ENCODE results near the gene KDM2A. TPM values are rescaled to one million over a fixed set of nuclear protein-coding genes. Genes with fewer than 3 reads are reported as not detected.

The KDM2A gene
- total RNA-seq, 4 donors from 2014 or later = 38.7 to 88.1 (median 73.5) TPM

- peaks cover 10 to 24% of the 10 kb centered on the region in 2 donors for H3K4me1 ChIP-seq
- no peak overlapping the region for H3K27ac ChIP-seq
- no peaks in the 10 kb centered on the region for H3K9me3 ChIP-seq
- H3K36me3 ChIP-seq = peaks cover 8 to 11% of the 10 kb centered on the region in 2 donors
- intact Hi-C loops (cut with DNase I) = no loop called here
- no peaks in the 10 kb centered on the region for H3K27me3 ChIP-seq
- H3K4me3 ChIP-seq (replicated peaks in 1 of 3) = no peak overlapping the region
- TF ChIP-seq POLR2A (IDR thresholded peaks at IDR 0.05) (no peak), CTCF (IDR thresholded peaks at IDR 0.05) (no peak)
- 93 to 94% methylated on average over 12 to 13 of the region's 13 CpGs for WGBS, 2 donors
- no peak for DNase-seq
Measured at GRCh38 chr11:67300256-67300755, 181.2 kb downstream of the KDM2A start.

- no peaks in the 10 kb centered on the region for H3K27me3 ChIP-seq
- intact Hi-C loops (cut with DNase I) = no loop called here
- no peaks in the 10 kb centered on the region for H3K9me3 ChIP-seq
- no peak for TF ChIP-seq CTCF (IDR thresholded peaks at IDR 0.05)
- TF ChIP-seq POLR2A (IDR thresholded peaks at IDR 0.05) = no peak
- no peak overlapping the region for H3K4me3 ChIP-seq (replicated peaks in 1 of 3)
- 94 to 96% methylated on average over 15 to 18 of the region's 22 CpGs for WGBS, 2 donors
- peaks cover 10 to 24% of the 10 kb centered on the region in 2 donors for H3K4me1 ChIP-seq
- no peak for DNase-seq
- H3K27ac ChIP-seq = no peak overlapping the region
- H3K36me3 ChIP-seq = peaks cover 8 to 11% of the 10 kb centered on the region in 2 donors
Measured at GRCh38 chr11:67300756-67301312, 181.8 kb downstream of the KDM2A start.

DNA sequence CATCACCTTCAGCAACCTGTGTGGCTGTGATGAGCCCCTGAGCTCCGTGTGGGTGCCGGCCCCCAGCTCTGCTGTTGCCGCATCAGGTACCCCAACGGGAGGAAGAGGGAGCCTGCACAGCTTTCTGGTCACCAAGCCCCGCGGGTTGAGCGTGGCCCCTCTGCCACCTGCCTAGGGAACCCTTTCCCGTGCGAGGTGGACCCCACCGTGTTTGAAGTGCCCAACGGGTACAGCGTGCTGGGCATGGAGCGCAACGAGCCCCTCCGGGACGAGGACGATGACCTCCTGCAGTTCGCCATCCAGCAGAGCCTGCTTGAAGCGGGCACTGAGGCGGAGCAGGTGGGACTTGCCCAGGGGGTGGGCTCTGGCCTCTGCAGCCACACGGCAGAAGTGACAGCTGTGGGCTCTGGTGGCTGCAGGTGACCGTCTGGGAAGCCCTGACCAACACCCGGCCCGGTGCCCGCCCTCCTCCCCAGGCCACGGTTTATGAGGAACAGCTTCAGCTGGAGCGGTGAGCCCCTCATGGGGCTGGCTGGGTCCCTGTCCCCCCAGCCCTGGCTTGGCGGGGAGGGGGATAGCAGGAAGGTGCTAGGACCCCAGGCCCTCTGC is 182.4 kb downstream of the KDM2A start:
- TF ChIP-seq CTCF (IDR thresholded peaks at IDR 0.05) (no peak), POLR2A (IDR thresholded peaks at IDR 0.05) (no peak)
- Histone ChIP-seq H3K9me3 (no peaks in the 10 kb centered on the region), H3K36me3 (peaks cover 8 to 11% of the 10 kb centered on the region in 2 donors), H3K4me3 (replicated peaks in 1 of 3) (no peak overlapping the region), H3K27me3 (no peaks in the 10 kb centered on the region), H3K4me1 (peaks cover 10 to 24% of the 10 kb centered on the region in 2 donors), H3K27ac (peak overlapping the region in 1 of 3 donors; percentile 87)
- WGBS, 2 donors = 91 to 95% methylated on average over 6 to 8 of the region's 28 CpGs
- DNase-seq = peak in 1 of 2 donors; percentile 3
- intact Hi-C loops (cut with DNase I) = no loop called here

DNA sequence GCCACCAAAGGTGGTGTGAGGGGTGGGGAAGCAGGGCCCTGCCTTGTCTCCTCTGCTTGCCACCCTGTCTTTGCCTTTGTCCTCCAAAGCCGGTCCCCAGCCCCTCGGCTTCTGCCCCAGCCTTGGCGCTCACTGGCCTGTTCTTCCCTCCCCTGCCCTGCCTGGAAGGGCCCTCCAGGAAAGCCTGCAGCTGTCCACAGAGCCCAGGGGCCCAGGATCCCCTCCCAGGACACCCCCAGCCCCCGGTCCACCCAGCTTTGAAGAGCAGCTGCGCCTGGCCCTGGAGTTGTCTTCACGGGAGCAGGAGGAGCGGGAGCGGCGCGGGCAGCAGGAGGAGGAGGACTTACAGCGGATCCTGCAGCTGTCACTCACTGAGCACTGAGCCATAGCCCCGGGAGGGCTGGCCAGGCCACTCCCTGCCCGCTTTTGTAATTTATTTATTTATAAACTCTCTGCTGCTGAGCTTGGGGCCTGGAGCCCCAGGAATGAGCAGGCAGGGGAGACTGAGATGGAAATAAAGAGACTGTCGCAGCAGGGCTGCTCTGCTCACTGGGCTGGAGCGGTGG is 183.0 kb downstream of the KDM2A start:
- WGBS, 2 donors = 30 to 39% methylated on average over 10 to 15 of the region's 15 CpGs
- Histone ChIP-seq H3K27me3 (no peaks in the 10 kb centered on the region), H3K27ac (peak overlapping the region in 2 of 3 donors; percentile 76 to 87), H3K4me3 (replicated peaks in 1 of 3) (peak overlapping the region in 2 of 3 donors; percentile 88 to 89), H3K4me1 (peaks cover 10 to 24% of the 10 kb centered on the region in 2 donors), H3K9me3 (no peaks in the 10 kb centered on the region), H3K36me3 (peaks cover 6 to 11% of the 10 kb centered on the region in 2 donors)
- intact Hi-C loops (cut with DNase I) = no loop called here
- TF ChIP-seq POLR2A (IDR thresholded peaks at IDR 0.05) (peak in 1 of 2 donors; percentile 51), CTCF (IDR thresholded peaks at IDR 0.05) (no peak)
- peak; percentile 88 for DNase-seq

Measured in thyroid gland (tissue), 4 donors.